Activated B cell treated with CpG ODN at 0.5 μM for 24 hours (primary cell): ENCODE results near the gene CBFA2T2. TPM values are rescaled to one million over a fixed set of nuclear protein-coding genes. Genes with fewer than 3 reads are reported as not detected.
"Not testable (repeated sequence)": the region's sequence is repeated elsewhere in the genome, so short reads cannot be mapped to it uniquely, and the experiment has no call there.

ENCODE experiments used
- ATAC-seq: fragments of 200-7000 bp; cut with Tn5 transposase; one replicate; pipeline ENCODE4 v1.10.0; 2021; ENCODE audit warnings: low read depth, mild to moderate bottlenecking, moderate library complexity
- CTCF ChIA-PET: fragments of 350-600 bp; sonication (Branson Sonifier 250); formaldehyde crosslinking; loops from one replicate; lab custom pipeline; 2021; ENCODE audit warnings: antibody characterized with exemption; lab: Charles Lee
- POLR2A ChIA-PET: fragments of 350-600 bp; sonication (Branson Sonifier 250); formaldehyde crosslinking; loops from one replicate; lab custom pipeline; 2021; ENCODE audit warnings: antibody characterized with exemption; lab: Charles Lee
- DNase-seq: peaks from one replicate; pipeline ENCODE4 v3.0.0; 2022
- H3K27ac Mint-ChIP-seq: one replicate; pipeline ENCODE4 v1.8.0; 2020; ENCODE audit warnings: mixed read lengths
- H3K27me3 Mint-ChIP-seq: one replicate; pipeline ENCODE4 v1.8.0; 2021; ENCODE audit warnings: mixed read lengths
- H3K36me3 Mint-ChIP-seq: one replicate; pipeline ENCODE4 v1.8.0; 2021; ENCODE audit warnings: low read depth, mixed read lengths
- H3K4me1 Mint-ChIP-seq: one replicate; pipeline ENCODE4 v1.8.0; 2021; ENCODE audit warnings: mixed read lengths
- H3K4me3 Mint-ChIP-seq: one replicate; pipeline ENCODE4 v1.8.0; 2020; ENCODE audit warnings: mild to moderate bottlenecking, mixed read lengths
- H3K9me3 Mint-ChIP-seq: one replicate; pipeline ENCODE4 v1.8.0; 2020; ENCODE audit warnings: mixed read lengths
- intact Hi-C: fragments of 100-400 bp; cut with micrococcal nuclease; formaldehyde crosslinking; loops from one replicate; pipeline ENCODE4 v1.15.1; 2024
- total RNA-seq: library from RNA; stranded (reverse); gene quantifications from 2 replicates; pipeline ENCODE4 v1.2.3, GENCODE V29; 2022
- TF ChIP-seq, protein P1 (sequence below): fragments of 200-600 bp; IDR thresholded peaks from one replicate; pipeline ENCODE4 v1.8.0; 2022; ENCODE audit warnings: antibody characterized with exemption, mild to moderate bottlenecking

Gene CBFA2T2
- 13.9 and 15.8 TPM in 2 replicates for total RNA-seq

DNA sequence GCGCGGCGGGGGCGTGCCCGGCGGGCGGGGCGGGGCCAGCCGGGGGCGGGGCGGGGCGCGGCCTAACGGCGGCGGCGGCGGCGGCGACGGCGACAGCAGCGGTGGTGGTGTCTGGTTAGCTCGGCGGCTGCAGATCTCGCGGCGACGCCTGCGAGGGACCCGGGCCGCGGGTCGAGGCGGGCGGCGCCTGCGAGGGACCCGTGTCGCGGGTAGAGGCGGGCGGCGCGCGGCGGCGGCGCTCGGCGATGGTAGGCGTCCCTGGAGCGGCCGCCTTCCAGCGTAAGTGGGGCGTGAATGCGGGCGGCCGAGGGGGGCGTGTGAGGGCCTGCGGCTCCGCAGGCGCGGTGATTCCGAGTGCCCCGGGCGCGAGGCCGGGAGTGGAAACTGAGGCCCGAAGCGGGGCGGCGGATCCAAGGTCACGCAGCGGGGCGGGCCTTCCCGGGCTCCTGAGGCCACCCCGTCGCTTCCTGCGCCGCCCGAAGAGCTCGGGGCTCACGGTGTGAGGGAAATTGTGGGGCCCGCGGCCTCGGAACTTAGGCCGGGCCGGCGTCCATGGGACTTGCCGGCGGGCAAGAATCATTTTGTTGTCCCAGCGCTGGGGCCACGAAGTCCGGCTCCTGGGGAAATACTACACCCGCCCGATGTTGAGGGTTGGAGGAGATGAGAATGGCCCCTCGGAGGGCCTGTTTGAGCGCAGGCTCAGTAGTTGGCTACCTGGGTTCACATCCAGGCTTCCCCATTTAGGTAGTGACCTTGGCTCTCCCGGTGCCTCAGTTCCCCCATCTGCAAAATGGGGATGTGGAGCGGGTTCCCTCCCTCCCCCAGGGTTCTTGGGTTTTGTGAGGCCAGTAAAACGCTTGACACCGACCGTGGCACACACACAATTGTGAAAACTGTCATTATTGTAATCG lies at the start of gene CBFA2T2:
Gene CBFA2T2 (plus strand): TSS at position 74 of the 911 bp plus-strand sequence. CDS start 172 bp downstream, at position 246.
- Mint-ChIP-seq H3K4me1 (peaks cover 15% of the 10 kb centered on the region), H3K27me3 (no peaks in the 10 kb centered on the region), H3K36me3 (peaks cover 5% of the 10 kb centered on the region), H3K9me3 (no peaks in the 10 kb centered on the region), H3K27ac (peak within 1 kb of the TSS; percentile 88), H3K4me3 (peak within 1 kb of the TSS; percentile 84)
- CTCF ChIA-PET = interaction anchor here (1.3 to 1.5 kb wide), 2 partner anchors 65 to 177 kb away, joined by 5 to 10 read pairs; partner anchors contain the start of gene ACTL10
- DNase-seq (no peak), ATAC-seq (peak; percentile 48)
- intact Hi-C loops = loop anchor here (1.0 to 10.0 kb wide), 4 partner anchors 115 to 623 kb away; partner anchors contain the start of genes ACTL10, EIF2S2 and RALY
- POLR2A ChIA-PET = interaction anchor here (0.5 to 2.6 kb wide), 29 partner anchors 9 to 622 kb away, joined by 3 to 23 read pairs (median 3); partner anchors contain the start of genes ACTL10, CDK5RAP1, CHMP4B and EIF2S2
- TF ChIP-seq, protein P1, sequence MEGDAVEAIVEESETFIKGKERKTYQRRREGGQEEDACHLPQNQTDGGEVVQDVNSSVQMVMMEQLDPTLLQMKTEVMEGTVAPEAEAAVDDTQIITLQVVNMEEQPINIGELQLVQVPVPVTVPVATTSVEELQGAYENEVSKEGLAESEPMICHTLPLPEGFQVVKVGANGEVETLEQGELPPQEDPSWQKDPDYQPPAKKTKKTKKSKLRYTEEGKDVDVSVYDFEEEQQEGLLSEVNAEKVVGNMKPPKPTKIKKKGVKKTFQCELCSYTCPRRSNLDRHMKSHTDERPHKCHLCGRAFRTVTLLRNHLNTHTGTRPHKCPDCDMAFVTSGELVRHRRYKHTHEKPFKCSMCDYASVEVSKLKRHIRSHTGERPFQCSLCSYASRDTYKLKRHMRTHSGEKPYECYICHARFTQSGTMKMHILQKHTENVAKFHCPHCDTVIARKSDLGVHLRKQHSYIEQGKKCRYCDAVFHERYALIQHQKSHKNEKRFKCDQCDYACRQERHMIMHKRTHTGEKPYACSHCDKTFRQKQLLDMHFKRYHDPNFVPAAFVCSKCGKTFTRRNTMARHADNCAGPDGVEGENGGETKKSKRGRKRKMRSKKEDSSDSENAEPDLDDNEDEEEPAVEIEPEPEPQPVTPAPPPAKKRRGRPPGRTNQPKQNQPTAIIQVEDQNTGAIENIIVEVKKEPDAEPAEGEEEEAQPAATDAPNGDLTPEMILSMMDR = no peak

DNA sequence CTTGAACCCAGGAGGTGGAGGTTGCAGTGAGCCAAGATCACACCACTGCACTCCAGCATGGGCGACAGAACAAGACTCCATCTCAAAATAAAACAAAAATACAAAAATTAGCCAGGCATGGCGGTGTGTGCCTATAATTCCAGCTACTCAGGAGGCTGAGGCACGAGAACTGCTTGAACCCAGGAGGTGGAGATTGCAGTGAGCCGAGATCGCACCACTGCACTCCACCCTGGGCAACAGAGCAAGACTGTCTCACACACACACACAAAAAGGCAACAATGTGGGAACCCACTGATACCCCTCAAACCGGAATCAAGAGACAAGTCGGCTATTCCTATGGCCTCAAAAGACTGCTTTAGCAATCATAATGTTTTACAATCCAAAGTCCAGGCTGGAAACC lies 49.3 kb upstream of the CBFA2T2 start:
- DNase-seq, ATAC-seq, H3K9me3 Mint-ChIP-seq, H3K36me3 Mint-ChIP-seq, H3K27me3 Mint-ChIP-seq, H3K27ac Mint-ChIP-seq, H3K4me3 Mint-ChIP-seq, CTCF ChIA-PET: not testable (repeated sequence)
- intact Hi-C loops = loop anchor here (5.0 to 10.0 kb wide), 2 partner anchors 146 to 672 kb away; partner anchors contain the start of gene EIF2S2
- peaks cover 24% of the 10 kb centered on the region for H3K4me1 Mint-ChIP-seq
- POLR2A ChIA-PET = interaction anchor here (0.6 kb wide), 1 partner anchor 48 kb away, joined by 3 read pairs; no protein-coding TSS in a partner anchor

DNA sequence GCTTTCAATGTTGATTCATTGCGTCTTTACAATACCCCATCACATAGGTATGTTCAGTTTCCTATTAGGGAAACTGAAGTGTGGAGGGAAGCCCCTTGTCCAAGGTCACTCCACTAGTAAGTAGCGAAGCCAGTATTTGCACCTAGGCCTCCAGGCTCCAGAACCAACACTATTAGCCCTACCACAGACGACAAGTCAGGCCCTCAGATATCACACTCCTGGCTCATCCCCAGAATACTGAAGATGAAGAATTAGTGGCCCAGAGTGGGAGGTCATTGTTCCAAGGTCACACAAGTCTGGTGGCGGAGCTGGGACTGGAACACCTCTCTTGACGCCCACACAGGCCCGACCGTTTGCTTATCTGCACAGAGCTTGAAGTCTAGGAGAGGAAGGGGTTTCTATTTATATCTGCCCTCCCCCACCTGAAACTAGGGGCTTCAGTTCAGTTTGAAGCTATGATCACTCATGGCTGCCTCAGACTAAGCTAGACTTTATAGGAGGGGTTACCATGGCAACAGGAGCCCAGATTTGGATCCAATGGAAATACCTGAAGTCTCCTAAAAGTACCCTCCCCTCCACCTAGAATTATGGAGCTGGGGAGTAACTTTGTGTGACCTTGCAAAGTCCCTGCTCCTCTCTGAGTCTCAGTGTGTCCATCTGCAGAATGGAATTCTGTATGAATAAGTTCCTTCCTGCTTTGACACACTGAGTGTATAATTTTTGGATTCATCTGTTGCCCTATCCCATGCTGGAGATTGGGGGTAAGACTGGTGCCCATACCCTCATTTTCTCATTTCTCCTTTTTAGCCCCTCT lies 48.5 kb upstream of the CBFA2T2 start:
- Mint-ChIP-seq H3K4me1 (peaks cover 29% of the 10 kb centered on the region), H3K27me3 (no peaks in the 10 kb centered on the region), H3K36me3 (peaks cover 3% of the 10 kb centered on the region), H3K27ac (no peak overlapping the region), H3K9me3 (no peaks in the 10 kb centered on the region), H3K4me3 (peak overlapping the region; percentile 44)
- intact Hi-C loops = loop anchor here (5.0 to 10.0 kb wide), 2 partner anchors 147 to 671 kb away; partner anchors contain the start of gene EIF2S2
- no peak for ATAC-seq
- TF ChIP-seq, protein P1 = no peak
- DNase-seq = no peak
- POLR2A ChIA-PET = no interaction called here
- CTCF ChIA-PET = no interaction called here

DNA sequence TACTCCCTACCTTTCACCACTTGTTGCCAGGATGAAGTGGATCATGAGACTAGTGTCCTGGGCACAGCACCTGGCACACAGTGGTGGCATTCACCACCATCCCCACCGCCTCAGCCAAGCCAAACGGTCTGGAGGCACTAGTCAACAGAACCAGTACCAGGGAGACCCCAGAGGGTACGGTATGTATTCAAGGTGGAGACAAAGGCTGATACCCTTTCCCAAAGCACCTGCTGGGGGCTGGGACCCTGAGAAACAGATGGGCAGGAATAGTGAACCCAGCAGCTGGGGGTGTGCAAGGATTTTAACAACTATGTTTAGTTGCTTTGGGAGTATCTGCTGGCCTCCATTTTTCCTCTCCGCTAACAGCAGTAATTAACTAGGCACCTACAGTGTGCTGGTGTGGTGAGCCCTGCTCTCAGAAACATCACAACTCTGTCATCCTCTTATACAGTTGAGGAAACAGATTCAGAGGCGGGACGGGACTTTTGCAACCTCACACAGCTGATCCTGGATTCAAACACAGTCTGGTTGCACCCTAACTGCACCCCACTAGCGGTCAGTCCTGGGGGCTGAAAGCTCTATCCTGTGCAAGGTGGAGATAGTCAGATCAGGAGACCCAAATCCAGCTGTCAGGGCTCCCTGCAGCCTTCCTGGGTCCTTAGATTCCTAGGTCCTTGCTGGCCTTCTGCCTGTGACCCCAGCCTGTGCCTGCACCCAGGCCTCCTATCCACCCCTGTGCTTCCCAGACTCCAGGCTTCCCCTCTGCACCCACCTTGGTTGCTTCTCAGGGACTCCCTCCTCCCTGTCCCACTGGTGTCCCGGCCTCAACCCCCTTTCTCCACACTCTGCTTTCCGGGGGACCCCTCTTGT lies 47.5 kb upstream of the CBFA2T2 start:
- intact Hi-C loops = loop anchor here (1.0 to 10.0 kb wide), 5 partner anchors 42 to 670 kb away; partner anchors contain the start of genes CDK5RAP1, EIF2S2 and RALY
- no peaks in the 10 kb centered on the region for H3K9me3 Mint-ChIP-seq
- ChIA-PET POLR2A (interaction anchor here (1.0 to 3.0 kb wide), 3 partner anchors 42 to 670 kb away, joined by 3 to 37 read pairs (median 7); partner anchors contain the start of genes CDK5RAP1 and EIF2S2), CTCF (no interaction called here)
- ATAC-seq (no peak), DNase-seq (no peak)
- no peak overlapping the region for H3K27ac Mint-ChIP-seq
- H3K27me3 Mint-ChIP-seq = no peaks in the 10 kb centered on the region
- peak overlapping the region; percentile 79 for H3K4me3 Mint-ChIP-seq
- TF ChIP-seq, protein P1 = no peak
- peaks cover 3% of the 10 kb centered on the region for H3K36me3 Mint-ChIP-seq
- peaks cover 29% of the 10 kb centered on the region for H3K4me1 Mint-ChIP-seq
